Chondrocyte (in vitro differentiated cells): ENCODE data around the gene SAP30L. TPM values are rescaled to one million over a fixed set of nuclear protein-coding genes. Genes with fewer than 3 reads are reported as not detected.

Experiments
- DNase-seq: peaks from one replicate; pipeline ENCODE4 v3.0.0; 2021; ENCODE audit warnings: mixed read lengths, low spot score
- H3K27ac Mint-ChIP-seq: one replicate; pipeline ENCODE4 v1.8.0; 2021; ENCODE audit warnings: mild to moderate bottlenecking, moderate library complexity, mixed read lengths; ENCODE audit not compliant: unreplicated experiment
- H3K27me3 Mint-ChIP-seq: 2 replicates; pipeline ENCODE4 v1.8.0; 2021; ENCODE audit warnings: low read depth, mixed read lengths
- H3K36me3 Mint-ChIP-seq: 2 replicates; pipeline ENCODE4 v1.8.0; 2021; ENCODE audit warnings: low read depth, mixed read lengths
- H3K4me1 Mint-ChIP-seq: 2 replicates; pipeline ENCODE4 v1.8.0; 2021; ENCODE audit warnings: low read depth, mild to moderate bottlenecking, mixed read lengths
- H3K4me3 Mint-ChIP-seq: one replicate; pipeline ENCODE4 v1.8.0; 2021; ENCODE audit warnings: mild to moderate bottlenecking, moderate library complexity, mixed read lengths; ENCODE audit not compliant: unreplicated experiment
- H3K9me3 Mint-ChIP-seq: 2 replicates; pipeline ENCODE4 v1.8.0; 2021; ENCODE audit warnings: low read depth, mixed read lengths
- CTCF ChIP-seq: fragments of 200-600 bp; sonication (generic); IDR thresholded peaks from 2 replicates; pipeline ENCODE4 v1.5.0; 2021; ENCODE audit warnings: antibody characterized with exemption, mild to moderate bottlenecking, moderate library complexity
- total RNA-seq: library from RNA; stranded (reverse); gene quantifications from 3 replicates; pipeline ENCODE4 v1.2.1, GENCODE V29; 2021

Gene SAP30L
- total RNA-seq, 1 donor from 2014 or later, result 33.8 TPM

GRCh38 chr5:154449786-154450185, 4.0 kb downstream of the SAP30L start:
- Mint-ChIP-seq H3K27me3 (no peaks in the 10 kb centered on the region), H3K4me1 (peaks cover 32% of the 10 kb centered on the region), H3K4me3 (no peak overlapping the region), H3K9me3 (no peaks in the 10 kb centered on the region), H3K27ac (no peak overlapping the region), H3K36me3 (peaks cover 17% of the 10 kb centered on the region)
- no peak for TF ChIP-seq CTCF
- DNase-seq, result no peak

GRCh38 chr5:154451957-154452356, 6.2 kb downstream of the SAP30L start:
- Mint-ChIP-seq H3K9me3 (no peaks in the 10 kb centered on the region), H3K36me3 (peaks cover 29% of the 10 kb centered on the region), H3K27ac (no peak overlapping the region), H3K4me1 (peaks cover 24% of the 10 kb centered on the region), H3K4me3 (no peak overlapping the region), H3K27me3 (no peaks in the 10 kb centered on the region)
- no peak for TF ChIP-seq CTCF
- DNase-seq, result no peak

- Mint-ChIP-seq H3K4me3 (no peak overlapping the region), H3K36me3 (peaks cover 38% of the 10 kb centered on the region), H3K4me1 (peaks cover 2% of the 10 kb centered on the region), H3K9me3 (no peaks in the 10 kb centered on the region), H3K27me3 (no peaks in the 10 kb centered on the region), H3K27ac (no peak overlapping the region)
- no peak for TF ChIP-seq CTCF
- DNase-seq, result no peak
Observed at GRCh38 chr5:154455585-154455984, 9.8 kb downstream of the SAP30L start.

GRCh38 chr5:154456540-154456939, 10.7 kb downstream of the SAP30L start:
- no peak overlapping the region for H3K4me3 Mint-ChIP-seq
- no peaks in the 10 kb centered on the region for H3K9me3 Mint-ChIP-seq
- H3K27ac Mint-ChIP-seq, result no peak overlapping the region
- no peak for DNase-seq
- H3K36me3 Mint-ChIP-seq, result peaks cover 36% of the 10 kb centered on the region
- no peaks in the 10 kb centered on the region for H3K27me3 Mint-ChIP-seq
- no peak for TF ChIP-seq CTCF
- peaks cover 3% of the 10 kb centered on the region for H3K4me1 Mint-ChIP-seq

- Mint-ChIP-seq H3K27me3 (no peaks in the 10 kb centered on the region), H3K9me3 (no peaks in the 10 kb centered on the region), H3K4me3 (no peak overlapping the region), H3K27ac (no peak overlapping the region), H3K4me1 (peaks cover 6% of the 10 kb centered on the region), H3K36me3 (peaks cover 26% of the 10 kb centered on the region)
- no peak for DNase-seq
- no peak for TF ChIP-seq CTCF
Observed at GRCh38 chr5:154459015-154459414, 13.2 kb downstream of the SAP30L start.
